GM04504 (cell line): ENCODE data around the gene MCCC2.
"Not testable (repeated sequence)": the region's sequence is repeated elsewhere in the genome, so short reads cannot be mapped to it uniquely, and the experiment has no call there.

Source experiments
- DNase-seq: peaks from one replicate; pipeline ENCODE4 v3.0.0-alpha.2; 2012; ENCODE audit warnings: low read depth

Gene MCCC2

GRCh38 chr5:71586941-71587765 lies at the start of gene MCCC2:
MCCC2 (plus strand) TSS chr5:71587340; CDS start chr5:71587426, 86 bp downstream.
- peak; percentile 84 for DNase-seq

GRCh38 chr5:71537687-71538086 lies 49.5 kb upstream of the MCCC2 start:
- no peak for DNase-seq

- not testable (repeated sequence) for DNase-seq
These were observed 36.3 kb upstream of the MCCC2 start for GRCh38 chr5:71550885-71551284.

GRCh38 chr5:71551582-71551981 lies 35.6 kb upstream of the MCCC2 start:
- not testable (repeated sequence) for DNase-seq

GRCh38 chr5:71552026-71552749 lies 35.0 kb upstream of the MCCC2 start:
- not testable (repeated sequence) for DNase-seq

- DNase-seq: no peak
These were observed 24.0 kb upstream of the MCCC2 start for GRCh38 chr5:71563161-71563560.

GRCh38 chr5:71564895-71565294 lies 22.2 kb upstream of the MCCC2 start:
- no peak for DNase-seq

- DNase-seq: no peak
These were observed 17.2 kb upstream of the MCCC2 start for GRCh38 chr5:71569748-71570509.

GRCh38 chr5:71571811-71572210 lies 15.3 kb upstream of the MCCC2 start:
- DNase-seq: not testable (repeated sequence)

GRCh38 chr5:71573591-71573990 lies 13.5 kb upstream of the MCCC2 start:
- DNase-seq: no peak

- not testable (repeated sequence) for DNase-seq
These were observed 11.6 kb upstream of the MCCC2 start for GRCh38 chr5:71575588-71575987.

- DNase-seq: no peak
These were observed 10.9 kb upstream of the MCCC2 start for GRCh38 chr5:71576241-71576640.

- DNase-seq: not testable (repeated sequence)
These were observed 9.3 kb upstream of the MCCC2 start for GRCh38 chr5:71577839-71578238.

GRCh38 chr5:71582945-71583584 lies 4.1 kb upstream of the MCCC2 start:
- DNase-seq: no peak

GRCh38 chr5:71586052-71586940 lies 844 bp upstream of the MCCC2 start:
- DNase-seq: no peak

- DNase-seq: no peak
These were observed 809 bp downstream of the MCCC2 start for GRCh38 chr5:71587766-71588532.

GRCh38 chr5:71588533-71588885 lies 1.4 kb downstream of the MCCC2 start:
- no peak for DNase-seq

- no peak for DNase-seq
These were observed 2.8 kb downstream of the MCCC2 start for GRCh38 chr5:71589903-71590302.

- no peak for DNase-seq
These were observed 4.0 kb downstream of the MCCC2 start for GRCh38 chr5:71591100-71591499.

GRCh38 chr5:71596169-71596568 lies 9.0 kb downstream of the MCCC2 start:
- no peak for DNase-seq
